ENCODE measurements around the gene DYNLL1. TPM values are rescaled to one million over a fixed set of nuclear protein-coding genes. Genes with fewer than 3 reads are reported as not detected.

Gene DYNLL1
- total RNA-seq, 4 donors from 2014 or later, result 70.6 to 280 (median 137) TPM

- TF ChIP-seq, protein P1, sequence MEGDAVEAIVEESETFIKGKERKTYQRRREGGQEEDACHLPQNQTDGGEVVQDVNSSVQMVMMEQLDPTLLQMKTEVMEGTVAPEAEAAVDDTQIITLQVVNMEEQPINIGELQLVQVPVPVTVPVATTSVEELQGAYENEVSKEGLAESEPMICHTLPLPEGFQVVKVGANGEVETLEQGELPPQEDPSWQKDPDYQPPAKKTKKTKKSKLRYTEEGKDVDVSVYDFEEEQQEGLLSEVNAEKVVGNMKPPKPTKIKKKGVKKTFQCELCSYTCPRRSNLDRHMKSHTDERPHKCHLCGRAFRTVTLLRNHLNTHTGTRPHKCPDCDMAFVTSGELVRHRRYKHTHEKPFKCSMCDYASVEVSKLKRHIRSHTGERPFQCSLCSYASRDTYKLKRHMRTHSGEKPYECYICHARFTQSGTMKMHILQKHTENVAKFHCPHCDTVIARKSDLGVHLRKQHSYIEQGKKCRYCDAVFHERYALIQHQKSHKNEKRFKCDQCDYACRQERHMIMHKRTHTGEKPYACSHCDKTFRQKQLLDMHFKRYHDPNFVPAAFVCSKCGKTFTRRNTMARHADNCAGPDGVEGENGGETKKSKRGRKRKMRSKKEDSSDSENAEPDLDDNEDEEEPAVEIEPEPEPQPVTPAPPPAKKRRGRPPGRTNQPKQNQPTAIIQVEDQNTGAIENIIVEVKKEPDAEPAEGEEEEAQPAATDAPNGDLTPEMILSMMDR (IDR thresholded peaks at IDR 0.05; ENCODE audit: low read depth), result no peak
Measured at GRCh38 chr12:120469450-120470149, 26.3 kb upstream of the DYNLL1 start, which contains the start of gene SRSF9. Gene SRSF9 (minus strand): TSS chr12:120469748. CDS start chr12:120469609, 139 bp downstream.

GRCh38 chr12:120470150-120470784, 25.6 kb upstream of the DYNLL1 start:
- TF ChIP-seq, protein P1 (IDR thresholded peaks at IDR 0.05; ENCODE audit: low read depth), result no peak

DNA sequence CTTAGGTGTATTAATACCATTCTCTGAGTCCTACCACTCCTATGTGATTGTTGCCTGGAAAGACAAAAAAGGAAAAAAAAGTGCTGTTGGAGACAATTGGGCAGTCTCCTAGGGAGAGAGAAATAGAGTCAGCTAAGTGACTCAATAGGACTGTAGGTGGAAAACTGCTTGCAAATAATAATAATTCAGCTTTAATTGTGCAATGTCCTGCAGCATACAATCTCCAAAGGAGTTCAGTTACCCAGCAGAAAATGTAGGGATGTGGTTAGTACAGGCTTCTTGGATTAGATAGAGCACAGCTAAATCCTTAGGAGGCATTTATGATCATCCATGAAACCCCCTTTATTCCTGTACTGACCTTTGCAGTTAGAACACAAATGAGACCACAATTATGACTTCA, 23.4 kb upstream of the DYNLL1 start:
- TF ChIP-seq, protein P1 (IDR thresholded peaks at IDR 0.05; ENCODE audit: low read depth), result no peak

GRCh38 chr12:120473807-120474615, 21.9 kb upstream of the DYNLL1 start:
- TF ChIP-seq, protein P1 (IDR thresholded peaks at IDR 0.05; ENCODE audit: low read depth), result no peak

- TF ChIP-seq, protein P1 (IDR thresholded peaks at IDR 0.05; ENCODE audit: low read depth), result no peak
Measured at GRCh38 chr12:120474616-120474960, 21.3 kb upstream of the DYNLL1 start.

- TF ChIP-seq, protein P1 (IDR thresholded peaks at IDR 0.05; ENCODE audit: low read depth), result no peak
Measured at GRCh38 chr12:120475643-120476042, 20.3 kb upstream of the DYNLL1 start.

DNA sequence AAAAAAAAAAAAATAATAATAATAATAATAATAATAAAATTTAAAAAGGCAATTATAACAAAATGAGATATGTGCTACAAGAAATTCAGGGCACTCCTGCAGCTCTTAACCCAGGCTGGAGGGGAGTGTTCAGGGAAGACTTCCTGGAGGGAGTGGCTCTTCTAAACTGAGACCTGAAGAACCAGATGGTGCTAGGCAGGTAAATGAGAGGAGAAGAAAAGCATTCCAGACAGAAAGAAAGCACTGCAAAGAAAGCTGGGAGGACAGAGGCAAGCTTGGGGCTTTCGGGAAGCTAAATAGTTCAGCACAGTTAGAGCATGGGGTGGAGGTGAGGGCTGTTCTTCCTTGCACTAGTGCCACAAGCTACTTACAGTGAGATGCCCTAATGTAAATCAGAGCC, 16.5 kb upstream of the DYNLL1 start:
- TF ChIP-seq, protein P1 (IDR thresholded peaks at IDR 0.05; ENCODE audit: low read depth), result no peak
